ENCODE measurements around the gene KCNQ1.

DNA sequence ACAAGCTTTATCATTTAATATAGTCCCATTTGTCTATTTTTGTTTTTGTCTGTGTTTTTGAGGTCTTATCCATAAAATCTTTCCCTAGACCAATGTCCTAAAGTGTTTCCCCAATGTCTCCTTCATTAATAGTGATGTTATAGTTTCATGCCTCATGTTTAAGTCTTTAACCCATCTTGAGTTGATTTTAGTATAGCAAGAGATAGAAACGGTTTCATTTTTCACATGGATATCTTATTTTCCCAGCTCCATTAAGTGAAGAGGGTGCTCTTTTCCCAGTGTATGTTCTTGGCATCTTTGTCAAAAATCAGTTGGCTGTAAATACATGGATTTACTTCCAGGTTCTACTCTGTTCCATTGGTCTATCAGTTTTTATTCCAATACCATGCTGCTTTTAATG lies 196.8 kb downstream of the KCNQ1 start:
- TF ChIP-seq, protein P1, sequence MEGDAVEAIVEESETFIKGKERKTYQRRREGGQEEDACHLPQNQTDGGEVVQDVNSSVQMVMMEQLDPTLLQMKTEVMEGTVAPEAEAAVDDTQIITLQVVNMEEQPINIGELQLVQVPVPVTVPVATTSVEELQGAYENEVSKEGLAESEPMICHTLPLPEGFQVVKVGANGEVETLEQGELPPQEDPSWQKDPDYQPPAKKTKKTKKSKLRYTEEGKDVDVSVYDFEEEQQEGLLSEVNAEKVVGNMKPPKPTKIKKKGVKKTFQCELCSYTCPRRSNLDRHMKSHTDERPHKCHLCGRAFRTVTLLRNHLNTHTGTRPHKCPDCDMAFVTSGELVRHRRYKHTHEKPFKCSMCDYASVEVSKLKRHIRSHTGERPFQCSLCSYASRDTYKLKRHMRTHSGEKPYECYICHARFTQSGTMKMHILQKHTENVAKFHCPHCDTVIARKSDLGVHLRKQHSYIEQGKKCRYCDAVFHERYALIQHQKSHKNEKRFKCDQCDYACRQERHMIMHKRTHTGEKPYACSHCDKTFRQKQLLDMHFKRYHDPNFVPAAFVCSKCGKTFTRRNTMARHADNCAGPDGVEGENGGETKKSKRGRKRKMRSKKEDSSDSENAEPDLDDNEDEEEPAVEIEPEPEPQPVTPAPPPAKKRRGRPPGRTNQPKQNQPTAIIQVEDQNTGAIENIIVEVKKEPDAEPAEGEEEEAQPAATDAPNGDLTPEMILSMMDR (conservative IDR thresholded peaks at IDR 0.05; ENCODE audit: low read length), result no peak
- no peak for TF ChIP-seq EZH2phosphoT487 (IDR thresholded peaks at IDR 0.05; ENCODE audit: borderline replicate concordance)

Measured in Loucy (cell line).